DMS53 treated with DMSO at 0.1 percent for 48 hours (cell line): ENCODE results near the gene ATL1.
"Not testable (repeated sequence)": the region's sequence is repeated elsewhere in the genome, so short reads cannot be mapped to it uniquely, and the experiment has no call there.

ENCODE experiments used
- DNase-seq: peaks from one replicate; lab custom pipeline; 2025; ENCODE audit not compliant: unreplicated experiment; lab: John Stamatoyannopoulos, UW

Gene ATL1

GRCh38 chr14:50534416-50534815 lies 25.5 kb upstream of the ATL1 start:
- no peak for DNase-seq

- no peak for DNase-seq
Observed at GRCh38 chr14:50534997-50535396, 24.9 kb upstream of the ATL1 start.

GRCh38 chr14:50538034-50538433 lies 21.9 kb upstream of the ATL1 start:
- not testable (repeated sequence) for DNase-seq

- no peak for DNase-seq
Observed at GRCh38 chr14:50539051-50539450, 20.9 kb upstream of the ATL1 start.

GRCh38 chr14:50541159-50541567 lies 18.8 kb upstream of the ATL1 start:
- no peak for DNase-seq

- DNase-seq = peak; percentile 85
Observed at GRCh38 chr14:50542941-50543418, 17.0 kb upstream of the ATL1 start.

GRCh38 chr14:50544911-50545310 lies 15.0 kb upstream of the ATL1 start:
- no peak for DNase-seq

GRCh38 chr14:50545618-50546017 lies 14.3 kb upstream of the ATL1 start:
- peak; percentile 64 for DNase-seq

- no peak for DNase-seq
Observed at GRCh38 chr14:50550294-50550693, 9.7 kb upstream of the ATL1 start.

GRCh38 chr14:50551877-50552276 lies 8.1 kb upstream of the ATL1 start:
- no peak for DNase-seq

GRCh38 chr14:50552796-50553195 lies 7.1 kb upstream of the ATL1 start:
- not testable (repeated sequence) for DNase-seq

GRCh38 chr14:50560931-50561285 lies 963 bp downstream of the ATL1 start:
- peak; percentile 25 for DNase-seq

GRCh38 chr14:50562841-50563240 lies 2.9 kb downstream of the ATL1 start:
- no peak for DNase-seq

- DNase-seq = no peak
Observed at GRCh38 chr14:50569714-50570274, 9.8 kb downstream of the ATL1 start.

GRCh38 chr14:50573862-50574261 lies 13.9 kb downstream of the ATL1 start:
- peak; percentile 36 for DNase-seq

GRCh38 chr14:50575769-50576168 lies 15.8 kb downstream of the ATL1 start:
- DNase-seq = no peak

GRCh38 chr14:50577982-50578381 lies 18.0 kb downstream of the ATL1 start:
- DNase-seq = no peak

GRCh38 chr14:50578433-50578832 lies 18.5 kb downstream of the ATL1 start:
- no peak for DNase-seq

- no peak for DNase-seq
Observed at GRCh38 chr14:50590464-50590863, 30.5 kb downstream of the ATL1 start.

GRCh38 chr14:50594577-50595316 lies 34.8 kb downstream of the ATL1 start:
- no peak for DNase-seq

- DNase-seq = no peak
Observed at GRCh38 chr14:50598765-50599164, 38.8 kb downstream of the ATL1 start.

GRCh38 chr14:50599700-50600444 lies 39.9 kb downstream of the ATL1 start:
- DNase-seq = no peak
